Breast epithelium (tissue), 4 donors: ENCODE results near the gene MBOAT2. TPM values are rescaled to one million over a fixed set of nuclear protein-coding genes. Genes with fewer than 3 reads are reported as not detected.

Experiments
- DNase-seq, 2 donors: peaks; one replicate each; pipeline ENCODE4 v3.0.0-alpha.2; 2019; ENCODE audit warnings: low spot score in 2 of 2
- H3K27ac ChIP-seq, 2 donors: fragments of 200-600 bp; sonication (generic) in 1 of 2; one replicate each; pipeline ENCODE4 v1.5.1; 2016 to 2019; ENCODE audit warnings: mild to moderate bottlenecking in 1 of 2
- H3K27me3 ChIP-seq, 2 donors: fragments of 200-600 bp; sonication (generic) in 1 of 2; one replicate each; pipeline versions ENCODE4 v1.5.1 to v1.6.0; 2017 to 2019; ENCODE audit warnings: control low read depth in 1 of 2, mild to moderate bottlenecking in 1 of 2
- H3K36me3 ChIP-seq: fragments of 200-600 bp; one replicate; pipeline ENCODE4 v1.5.1; 2019
- H3K4me1 ChIP-seq, 2 donors: fragments of 200-600 bp; sonication (generic); one replicate each; pipeline ENCODE4 v1.5.1; 2016 to 2019; ENCODE audit warnings: control low read depth in 1 of 2
- H3K4me3 ChIP-seq, 3 donors: fragments of 200-600 bp; sonication (generic); 1 replicate in 2 of 3; 2 replicates in 1 of 3; pipeline ENCODE4 v1.5.1; 2016 to 2019; ENCODE audit warnings: mild to moderate bottlenecking in 3 of 3, moderate library complexity in 2 of 3
- H3K9me3 ChIP-seq, 2 donors: fragments of 200-600 bp; sonication (generic) in 1 of 2; one replicate each; pipeline ENCODE4 v1.5.1; 2016 to 2019; ENCODE audit warnings: control low read depth in 1 of 2
- POLR2A ChIP-seq: fragments of 450-650 bp; IDR thresholded peaks from one replicate; pipeline ENCODE4 v1.6.1; 2016; ENCODE audit warnings: antibody characterized with exemption, mild to moderate bottlenecking, moderate library complexity
- POLR2AphosphoS5 ChIP-seq, 3 donors: sonication (generic); formaldehyde crosslinking; IDR thresholded peaks; one replicate each; pipeline ENCODE4 v1.6.1; 2017; ENCODE audit warnings: antibody characterized with exemption in 3 of 3
- intact Hi-C: fragments of 100-400 bp; cut with DNase I; formaldehyde crosslinking; loops from one replicate; pipeline ENCODE4 v1.15.1; 2023; ENCODE audit warnings: low total_unique reads
- total RNA-seq, 3 donors: library from RNA; depleted of rRNA; stranded (reverse); fragments of >200 nt; gene quantifications; one replicate each; pipeline ENCODE4 v1.1.0, GENCODE V29; 2016
- TF ChIP-seq, protein P1 (sequence below), 3 donors: fragments of 450-650 bp; IDR thresholded peaks; one replicate each; pipeline ENCODE4 v1.5.1; 2016 to 2017; ENCODE audit warnings: antibody characterized with exemption in 3 of 3, mild to moderate bottlenecking in 3 of 3, moderate library complexity in 3 of 3

The MBOAT2 gene
- total RNA-seq, 3 donors from 2014 or later: 6.4 to 41.0 (median 23.6) TPM

DNA sequence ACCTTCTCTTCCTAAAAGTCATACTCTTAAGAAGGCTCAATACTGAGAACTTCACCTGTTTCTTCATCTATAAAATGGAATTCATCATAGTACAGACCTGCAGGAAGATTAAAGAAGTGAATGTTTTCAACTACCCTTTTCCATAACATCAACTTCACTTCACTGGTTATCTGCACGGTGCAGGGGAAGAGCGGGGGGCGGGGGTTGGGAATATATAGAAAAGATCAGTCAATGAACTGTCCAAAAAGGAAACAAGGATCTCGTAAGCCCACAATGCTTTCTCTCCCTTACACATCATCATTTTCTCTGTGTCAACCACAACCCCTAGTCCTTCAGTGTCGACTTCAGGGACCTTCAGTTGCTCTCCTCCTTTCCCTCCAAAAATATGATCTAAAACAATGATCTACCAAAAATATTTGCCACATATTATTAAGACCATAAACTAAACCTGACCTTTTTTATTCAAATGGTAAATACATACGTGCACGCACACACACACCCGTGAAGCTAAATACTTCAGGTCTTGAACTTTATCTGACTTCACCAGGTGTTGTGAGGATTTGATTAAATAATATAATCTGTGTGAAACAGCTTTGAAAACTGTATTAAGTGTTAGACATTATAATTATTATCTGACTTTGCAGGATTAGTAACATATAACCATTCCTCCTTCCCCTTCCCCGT, 4.9 kb downstream of the MBOAT2 start:
- intact Hi-C loops: no loop called here
- Histone ChIP-seq H3K36me3 (no peaks in the 10 kb centered on the region), H3K27me3 (no peaks in the 10 kb centered on the region), H3K27ac (no peak overlapping the region), H3K4me3 (no peak overlapping the region), H3K9me3 (no peaks in the 10 kb centered on the region), H3K4me1 (no peaks in the 10 kb centered on the region)
- TF ChIP-seq POLR2AphosphoS5 (IDR thresholded peaks at IDR 0.05) (no peak), POLR2A (no peak)
- TF ChIP-seq, protein P1, sequence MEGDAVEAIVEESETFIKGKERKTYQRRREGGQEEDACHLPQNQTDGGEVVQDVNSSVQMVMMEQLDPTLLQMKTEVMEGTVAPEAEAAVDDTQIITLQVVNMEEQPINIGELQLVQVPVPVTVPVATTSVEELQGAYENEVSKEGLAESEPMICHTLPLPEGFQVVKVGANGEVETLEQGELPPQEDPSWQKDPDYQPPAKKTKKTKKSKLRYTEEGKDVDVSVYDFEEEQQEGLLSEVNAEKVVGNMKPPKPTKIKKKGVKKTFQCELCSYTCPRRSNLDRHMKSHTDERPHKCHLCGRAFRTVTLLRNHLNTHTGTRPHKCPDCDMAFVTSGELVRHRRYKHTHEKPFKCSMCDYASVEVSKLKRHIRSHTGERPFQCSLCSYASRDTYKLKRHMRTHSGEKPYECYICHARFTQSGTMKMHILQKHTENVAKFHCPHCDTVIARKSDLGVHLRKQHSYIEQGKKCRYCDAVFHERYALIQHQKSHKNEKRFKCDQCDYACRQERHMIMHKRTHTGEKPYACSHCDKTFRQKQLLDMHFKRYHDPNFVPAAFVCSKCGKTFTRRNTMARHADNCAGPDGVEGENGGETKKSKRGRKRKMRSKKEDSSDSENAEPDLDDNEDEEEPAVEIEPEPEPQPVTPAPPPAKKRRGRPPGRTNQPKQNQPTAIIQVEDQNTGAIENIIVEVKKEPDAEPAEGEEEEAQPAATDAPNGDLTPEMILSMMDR (IDR thresholded peaks at IDR 0.05): no peak
- DNase-seq: no peak

DNA sequence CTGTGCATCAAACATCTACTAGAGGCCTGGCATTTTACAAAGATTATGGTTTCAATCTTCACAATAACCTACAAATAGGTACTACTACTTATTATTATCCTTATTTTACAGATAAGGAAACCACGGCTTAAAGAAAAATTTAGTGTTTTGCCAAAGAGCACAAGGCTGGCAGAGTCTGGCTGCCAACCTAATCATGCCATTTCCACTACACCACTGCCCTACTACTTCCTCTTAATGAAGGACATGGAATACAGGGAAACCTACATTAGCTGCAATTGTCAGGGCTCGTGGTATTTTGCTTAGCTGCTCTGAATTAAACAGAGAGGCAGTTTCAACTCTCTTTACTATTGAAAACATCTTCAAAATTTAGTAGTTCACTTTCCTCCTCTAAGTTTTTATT, 5.9 kb downstream of the MBOAT2 start:
- no peak for DNase-seq
- Histone ChIP-seq H3K4me1 (no peaks in the 10 kb centered on the region), H3K4me3 (no peak overlapping the region), H3K27me3 (no peaks in the 10 kb centered on the region), H3K9me3 (no peaks in the 10 kb centered on the region), H3K27ac (peak overlapping the region in 1 of 2 donors; percentile 7), H3K36me3 (no peaks in the 10 kb centered on the region)
- intact Hi-C loops: no loop called here
- TF ChIP-seq POLR2A (no peak), POLR2AphosphoS5 (IDR thresholded peaks at IDR 0.05) (no peak)
- TF ChIP-seq, protein P1 (IDR thresholded peaks at IDR 0.05): no peak

DNA sequence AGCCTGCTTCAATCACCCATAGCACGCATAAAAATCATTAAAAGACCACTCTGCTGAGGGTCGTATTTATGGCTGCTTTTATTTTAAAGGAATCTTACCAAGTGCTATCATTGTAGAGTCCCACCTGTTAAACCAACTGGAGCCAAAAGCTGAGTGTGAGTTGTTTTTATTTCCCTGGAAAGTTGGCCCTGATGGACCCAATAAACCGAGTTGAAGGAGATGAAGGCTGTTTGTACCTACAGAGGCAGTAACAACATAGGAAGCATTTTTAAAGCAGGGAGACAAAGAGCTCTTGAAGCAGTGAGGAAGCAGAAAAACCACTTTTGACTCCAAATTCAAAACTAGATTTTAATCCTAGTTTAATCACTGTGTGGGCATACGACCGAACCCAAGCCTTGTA, 6.4 kb downstream of the MBOAT2 start:
- TF ChIP-seq POLR2A (no peak), POLR2AphosphoS5 (IDR thresholded peaks at IDR 0.05) (no peak)
- TF ChIP-seq, protein P1 (IDR thresholded peaks at IDR 0.05): no peak
- intact Hi-C loops: no loop called here
- H3K4me1 ChIP-seq: no peaks in the 10 kb centered on the region
- peak overlapping the region in 1 of 2 donors; percentile 7 for H3K27ac ChIP-seq
- no peak for DNase-seq
- no peak overlapping the region for H3K4me3 ChIP-seq
- no peaks in the 10 kb centered on the region for H3K27me3 ChIP-seq
- H3K9me3 ChIP-seq: no peaks in the 10 kb centered on the region
- no peaks in the 10 kb centered on the region for H3K36me3 ChIP-seq

DNA sequence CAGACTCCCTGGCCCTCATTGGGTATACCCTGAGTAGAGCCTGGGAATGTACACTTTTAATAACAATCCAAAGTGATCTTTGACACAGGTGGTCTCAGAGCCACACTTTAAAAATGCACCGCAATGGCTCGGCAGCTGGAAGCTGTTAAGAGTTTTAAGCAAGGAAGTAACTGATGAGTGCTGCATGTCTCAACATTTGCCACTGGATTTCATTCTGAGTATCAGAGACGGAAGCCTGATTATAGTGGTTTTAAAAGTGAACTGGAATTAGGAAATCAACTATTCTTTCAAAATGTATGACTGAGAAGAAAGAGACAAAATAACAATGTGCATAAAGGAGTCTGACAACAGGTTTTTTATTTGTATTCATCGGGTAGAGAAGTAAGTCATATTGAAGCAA, 7.5 kb downstream of the MBOAT2 start:
- TF ChIP-seq, protein P1 (IDR thresholded peaks at IDR 0.05): no peak
- no peak for TF ChIP-seq POLR2A
- H3K27ac ChIP-seq: no peak overlapping the region
- intact Hi-C loops: no loop called here
- no peaks in the 10 kb centered on the region for H3K9me3 ChIP-seq
- no peak overlapping the region for H3K4me3 ChIP-seq
- no peaks in the 10 kb centered on the region for H3K4me1 ChIP-seq
- H3K36me3 ChIP-seq: no peaks in the 10 kb centered on the region
- H3K27me3 ChIP-seq: no peaks in the 10 kb centered on the region
- DNase-seq: no peak

DNA sequence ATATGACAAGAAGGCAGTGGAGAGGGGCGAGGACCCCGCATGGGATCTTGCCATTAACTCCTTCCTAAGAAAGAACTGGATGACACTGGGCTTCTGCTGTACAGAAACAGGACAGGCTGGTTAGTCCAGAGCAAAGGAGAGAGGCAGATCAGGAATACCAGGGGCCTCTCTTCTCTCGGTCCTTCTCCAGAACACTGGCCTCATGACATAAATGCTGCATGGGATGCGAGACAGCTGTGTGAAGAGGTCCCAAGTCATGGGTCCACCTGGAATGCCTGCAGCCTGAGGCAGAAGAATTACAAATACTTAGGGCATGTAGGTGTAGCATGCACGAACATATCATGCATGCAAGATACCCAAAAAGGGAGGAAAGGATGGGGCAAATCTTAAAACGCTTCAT, 9.1 kb downstream of the MBOAT2 start:
- no peak overlapping the region for H3K4me3 ChIP-seq
- H3K9me3 ChIP-seq: no peaks in the 10 kb centered on the region
- H3K27ac ChIP-seq: no peak overlapping the region
- H3K27me3 ChIP-seq: no peaks in the 10 kb centered on the region
- H3K4me1 ChIP-seq: no peaks in the 10 kb centered on the region
- no peaks in the 10 kb centered on the region for H3K36me3 ChIP-seq
- no peak for TF ChIP-seq POLR2A
- TF ChIP-seq, protein P1 (IDR thresholded peaks at IDR 0.05): no peak
- TF ChIP-seq POLR2AphosphoS5 (IDR thresholded peaks at IDR 0.05): no peak
- DNase-seq: no peak
- intact Hi-C loops: no loop called here
